Transverse colon (tissue), 4 donors: ENCODE data around the gene DCAF12.

ENCODE experiments used
- CTCF ChIP-seq, 5 experiments: fragments of 200-600 bp in 3 of 5; fragments of 450-650 bp in 2 of 5; sonication (generic) in 3 of 5; IDR thresholded peaks; 1 replicate in 2 of 5; 2 replicates in 3 of 5; pipeline ENCODE4 v1.5.1; 2016 to 2017; ENCODE audit warnings: antibody characterized with exemption in 5 of 5, inconsistent platforms in 3 of 5, mild to moderate bottlenecking in 2 of 5, moderate library complexity in 1 of 5
- POLR2A ChIP-seq: fragments of 450-650 bp; IDR thresholded peaks from one replicate; pipeline ENCODE4 v1.6.1; 2016; ENCODE audit warnings: antibody characterized with exemption, mild to moderate bottlenecking, moderate library complexity
- POLR2AphosphoS5 ChIP-seq, 3 donors: sonication (generic); formaldehyde crosslinking; IDR thresholded peaks; one replicate each; pipeline ENCODE4 v1.6.1; 2016; ENCODE audit warnings: antibody characterized with exemption in 3 of 3

- no peak for TF ChIP-seq CTCF (IDR thresholded peaks at IDR 0.05)
- no peak for TF ChIP-seq POLR2AphosphoS5 (IDR thresholded peaks at IDR 0.05)
- TF ChIP-seq POLR2A, result no peak
Observed at GRCh38 chr9:34124099-34124498, 2.4 kb downstream of the DCAF12 start.
